PFSK-1 (cell line): ENCODE measurements around the gene TEX53.

Experiments used
- FOXP2 ChIP-seq: optimal IDR thresholded peaks from 2 replicates; pipeline ENCODE3; 2011; ENCODE audit warnings: borderline replicate concordance, control low read depth, inconsistent platforms; ENCODE audit not compliant: insufficient read depth; ENCODE audit errors: extremely low read length, extremely low read depth
- POLR2AphosphoS5 ChIP-seq: IDR thresholded peaks from 2 replicates; pipeline ENCODE4 v1.6.1; 2012; ENCODE audit warnings: low read depth, mild to moderate bottlenecking, control low read depth, low read length, moderate library complexity
- REST ChIP-seq, 2 experiments: IDR thresholded peaks; 2 replicates each; pipeline versions ENCODE4 v1.6.1 to v1.8.0; 2011 to 2012; ENCODE audit warnings: low read depth in 2 of 2, low read length in 2 of 2, control low read depth in 1 of 2, inconsistent platforms in 1 of 2, mild to moderate bottlenecking in 1 of 2, moderate library complexity in 1 of 2; ENCODE audit not compliant: insufficient read depth in 1 of 2
- SIN3A ChIP-seq: IDR thresholded peaks from 2 replicates; pipeline ENCODE4 v1.6.1; 2012; ENCODE audit warnings: mild to moderate bottlenecking, low read length, moderate library complexity, borderline replicate concordance; ENCODE audit not compliant: insufficient read depth
- TAF1 ChIP-seq: IDR thresholded peaks from 2 replicates; pipeline ENCODE4 v1.6.1; 2012; ENCODE audit warnings: low read length, control low read depth, borderline replicate concordance; ENCODE audit not compliant: insufficient read depth

Gene TEX53

GRCh38 chr9:114674076-114674797, 16.6 kb upstream of the TEX53 start:
- TF ChIP-seq REST (IDR thresholded peaks at IDR 0.05; ENCODE audit: insufficient read depth in 1 of 2, low read depth in 2 of 2, low read length in 2 of 2) (no peak), POLR2AphosphoS5 (no peak), TAF1 (no peak), SIN3A (no peak), FOXP2 (no peak)

GRCh38 chr9:114671605-114672004, 14.0 kb upstream of the TEX53 start:
- TF ChIP-seq SIN3A (no peak), POLR2AphosphoS5 (no peak), TAF1 (no peak), FOXP2 (no peak), REST (IDR thresholded peaks at IDR 0.05; ENCODE audit: insufficient read depth in 1 of 2, low read depth in 2 of 2, low read length in 2 of 2) (no peak)

GRCh38 chr9:114669961-114670360, 12.4 kb upstream of the TEX53 start:
- no peak for TF ChIP-seq TAF1
- no peak for TF ChIP-seq REST (IDR thresholded peaks at IDR 0.05; ENCODE audit: insufficient read depth in 1 of 2, low read depth in 2 of 2, low read length in 2 of 2)
- TF ChIP-seq SIN3A: no peak
- TF ChIP-seq FOXP2: no peak
- TF ChIP-seq POLR2AphosphoS5: no peak

- TF ChIP-seq TAF1 (no peak), POLR2AphosphoS5 (no peak), SIN3A (no peak), FOXP2 (no peak)
Measured at GRCh38 chr9:114668146-114668545, 10.5 kb upstream of the TEX53 start.

GRCh38 chr9:114666851-114667250, 9.2 kb upstream of the TEX53 start:
- no peak for TF ChIP-seq POLR2AphosphoS5
- no peak for TF ChIP-seq FOXP2
- TF ChIP-seq SIN3A: no peak
- no peak for TF ChIP-seq TAF1
- no peak for TF ChIP-seq REST (IDR thresholded peaks at IDR 0.05; ENCODE audit: insufficient read depth in 1 of 2, low read depth in 2 of 2, low read length in 2 of 2)
